ENCODE data around the gene IL1RL1. TPM values are rescaled to one million over a fixed set of nuclear protein-coding genes. Genes with fewer than 3 reads are reported as not detected.

The IL1RL1 gene
- total RNA-seq, 4 donors from 2014 or later, result 0.98 to 6.6 (median 1.2) TPM

DNA sequence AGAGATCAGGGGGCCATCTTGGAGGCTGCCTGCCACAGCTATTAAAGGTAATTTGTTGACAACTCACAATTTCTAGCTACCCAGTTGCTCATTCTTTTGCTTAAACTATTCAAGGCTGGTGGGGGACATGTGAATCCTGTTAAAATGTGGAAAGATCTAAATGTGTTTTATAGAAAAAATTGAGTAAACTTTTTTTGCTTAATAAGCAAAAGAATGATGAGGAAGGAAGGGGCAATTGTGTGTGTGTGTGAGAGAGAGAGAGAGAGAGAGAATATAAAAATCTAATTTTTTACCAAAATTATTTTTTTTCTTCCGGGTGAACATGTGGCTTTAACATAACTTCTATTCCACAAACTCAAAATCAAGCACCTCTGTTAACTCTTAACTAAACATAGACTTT lies 5.2 kb upstream of the IL1RL1 start:
- TF ChIP-seq EP300 (IDR thresholded peaks at IDR 0.05) (no peak), POLR2A (IDR thresholded peaks at IDR 0.05) (no peak), POLR2AphosphoS5 (IDR thresholded peaks at IDR 0.05) (no peak)
- TF ChIP-seq, protein P1, sequence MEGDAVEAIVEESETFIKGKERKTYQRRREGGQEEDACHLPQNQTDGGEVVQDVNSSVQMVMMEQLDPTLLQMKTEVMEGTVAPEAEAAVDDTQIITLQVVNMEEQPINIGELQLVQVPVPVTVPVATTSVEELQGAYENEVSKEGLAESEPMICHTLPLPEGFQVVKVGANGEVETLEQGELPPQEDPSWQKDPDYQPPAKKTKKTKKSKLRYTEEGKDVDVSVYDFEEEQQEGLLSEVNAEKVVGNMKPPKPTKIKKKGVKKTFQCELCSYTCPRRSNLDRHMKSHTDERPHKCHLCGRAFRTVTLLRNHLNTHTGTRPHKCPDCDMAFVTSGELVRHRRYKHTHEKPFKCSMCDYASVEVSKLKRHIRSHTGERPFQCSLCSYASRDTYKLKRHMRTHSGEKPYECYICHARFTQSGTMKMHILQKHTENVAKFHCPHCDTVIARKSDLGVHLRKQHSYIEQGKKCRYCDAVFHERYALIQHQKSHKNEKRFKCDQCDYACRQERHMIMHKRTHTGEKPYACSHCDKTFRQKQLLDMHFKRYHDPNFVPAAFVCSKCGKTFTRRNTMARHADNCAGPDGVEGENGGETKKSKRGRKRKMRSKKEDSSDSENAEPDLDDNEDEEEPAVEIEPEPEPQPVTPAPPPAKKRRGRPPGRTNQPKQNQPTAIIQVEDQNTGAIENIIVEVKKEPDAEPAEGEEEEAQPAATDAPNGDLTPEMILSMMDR (IDR thresholded peaks at IDR 0.05), result no peak
- Histone ChIP-seq H3K36me3 (no peaks in the 10 kb centered on the region), H3K27me3 (peaks cover 10% of the 10 kb centered on the region), H3K4me1 (no peaks in the 10 kb centered on the region), H3K9me3 (no peaks in the 10 kb centered on the region), H3K27ac (no peak overlapping the region), H3K4me3 (no peak overlapping the region)
- WGBS, result 75% methylated on average over 1 of the region's 1 CpG
- no peak for DNase-seq (ENCODE audit: low spot score in 2 of 2)

DNA sequence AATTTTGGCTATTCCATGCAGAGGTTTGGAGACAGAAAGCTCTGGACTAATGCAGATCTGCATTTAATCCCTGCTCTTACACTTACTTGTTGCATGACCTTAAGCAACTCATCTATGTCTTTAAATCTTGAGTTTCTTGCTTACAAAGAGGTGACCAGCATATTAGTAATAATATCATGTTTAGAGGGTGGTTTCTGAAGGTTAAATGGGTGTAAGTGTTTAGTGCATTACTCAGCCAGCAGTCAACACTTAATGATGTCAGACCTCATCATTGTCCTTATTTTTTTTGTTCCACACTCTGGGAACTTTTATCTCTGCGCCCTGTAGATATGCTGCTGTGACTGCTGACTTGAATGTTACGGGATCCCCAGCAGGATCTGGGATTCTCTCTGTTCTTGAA lies 1.7 kb downstream of the IL1RL1 start:
- Histone ChIP-seq H3K9me3 (no peaks in the 10 kb centered on the region), H3K4me1 (no peaks in the 10 kb centered on the region), H3K36me3 (no peaks in the 10 kb centered on the region), H3K27me3 (peaks cover 7% of the 10 kb centered on the region), H3K4me3 (peak overlapping the region; percentile 9), H3K27ac (peak overlapping the region; percentile 5)
- no peak for TF ChIP-seq POLR2A (IDR thresholded peaks at IDR 0.05)
- TF ChIP-seq, protein P1 (IDR thresholded peaks at IDR 0.05), result no peak
- TF ChIP-seq POLR2AphosphoS5 (IDR thresholded peaks at IDR 0.05), result no peak
- TF ChIP-seq EP300 (IDR thresholded peaks at IDR 0.05), result no peak
- 97% methylated on average over 2 of the region's 2 CpGs for WGBS
- DNase-seq (ENCODE audit: low spot score in 2 of 2), result no peak

DNA sequence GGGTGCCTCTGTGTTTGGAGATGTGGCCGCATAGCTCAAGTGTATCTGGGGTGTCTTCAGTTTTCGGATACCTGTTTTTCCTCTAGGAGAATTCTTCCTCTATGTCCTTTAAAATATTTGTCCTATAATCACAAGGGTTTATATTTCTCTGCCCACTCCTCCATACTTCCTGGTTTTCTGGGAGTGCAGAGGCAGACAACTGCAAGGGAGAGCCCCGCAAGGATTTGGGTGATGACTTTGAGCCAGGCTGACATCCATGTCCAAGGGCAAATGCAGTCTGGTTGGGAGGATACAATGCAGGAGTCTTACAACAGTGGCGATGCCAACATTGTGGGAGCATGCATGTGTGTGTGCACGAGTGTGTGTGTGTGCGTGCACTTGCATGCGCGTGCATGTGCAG lies 2.1 kb downstream of the IL1RL1 start:
- Histone ChIP-seq H3K27me3 (peaks cover 6% of the 10 kb centered on the region), H3K4me3 (peak overlapping the region; percentile 9), H3K27ac (no peak overlapping the region), H3K4me1 (no peaks in the 10 kb centered on the region), H3K9me3 (no peaks in the 10 kb centered on the region), H3K36me3 (no peaks in the 10 kb centered on the region)
- no peak for TF ChIP-seq POLR2AphosphoS5 (IDR thresholded peaks at IDR 0.05)
- WGBS, result 90% methylated on average over 8 of the region's 8 CpGs
- no peak for DNase-seq (ENCODE audit: low spot score in 2 of 2)

DNA sequence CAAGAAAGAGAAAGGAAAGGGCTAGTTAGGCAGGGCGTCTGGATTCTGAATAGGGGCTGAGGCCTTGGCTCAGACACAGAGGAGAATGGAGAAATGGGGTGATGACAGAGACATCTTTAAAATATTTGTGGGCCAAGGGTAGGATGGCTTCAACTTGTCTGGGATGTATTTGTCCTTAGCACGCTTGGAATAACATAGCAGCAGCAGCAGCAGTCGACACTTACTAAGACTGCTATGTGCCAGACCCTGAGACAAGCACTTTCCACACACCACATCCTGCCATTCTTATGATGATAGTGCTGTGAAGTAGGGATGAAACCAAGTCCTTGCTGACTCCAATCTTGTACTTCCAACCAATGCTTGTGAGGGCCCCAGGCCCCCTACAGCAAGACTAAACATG lies 2.6 kb downstream of the IL1RL1 start:
- 74% methylated on average over 3 of the region's 3 CpGs for WGBS
- Histone ChIP-seq H3K36me3 (no peaks in the 10 kb centered on the region), H3K4me3 (no peak overlapping the region), H3K4me1 (no peaks in the 10 kb centered on the region), H3K27me3 (peaks cover under 1% of the 10 kb centered on the region), H3K27ac (no peak overlapping the region), H3K9me3 (no peaks in the 10 kb centered on the region)
- DNase-seq (ENCODE audit: low spot score in 2 of 2), result no peak
- TF ChIP-seq, protein P1 (IDR thresholded peaks at IDR 0.05), result no peak
- no peak for TF ChIP-seq EP300 (IDR thresholded peaks at IDR 0.05)
- no peak for TF ChIP-seq POLR2AphosphoS5 (IDR thresholded peaks at IDR 0.05)
- no peak for TF ChIP-seq POLR2A (IDR thresholded peaks at IDR 0.05)

DNA sequence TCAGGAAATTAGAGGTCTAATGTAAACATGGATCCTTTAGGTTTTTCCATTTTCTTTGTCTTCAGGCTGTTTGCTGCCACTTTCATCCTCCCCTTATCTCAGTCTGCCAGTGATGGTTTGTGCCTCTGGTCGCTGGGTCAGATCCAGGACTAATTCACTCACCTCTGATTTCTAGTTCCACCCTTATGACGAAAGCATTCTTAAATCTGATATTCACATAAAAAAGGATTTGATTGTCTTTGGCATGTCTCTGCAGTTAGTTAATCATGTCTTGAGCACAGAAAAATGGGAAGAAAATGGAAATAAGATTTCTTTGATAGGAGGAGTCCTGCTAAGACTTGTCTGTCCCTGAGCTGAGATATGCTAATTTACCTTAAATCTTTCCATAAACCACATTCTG lies 4.6 kb downstream of the IL1RL1 start:
- Histone ChIP-seq H3K4me3 (no peak overlapping the region), H3K9me3 (no peaks in the 10 kb centered on the region), H3K36me3 (no peaks in the 10 kb centered on the region), H3K27me3 (no peaks in the 10 kb centered on the region), H3K27ac (no peak overlapping the region), H3K4me1 (no peaks in the 10 kb centered on the region)
- no peak for DNase-seq (ENCODE audit: low spot score in 2 of 2)
- WGBS, result 43% methylated on average over 2 of the region's 2 CpGs
- TF ChIP-seq, protein P1 (IDR thresholded peaks at IDR 0.05), result no peak
- TF ChIP-seq POLR2AphosphoS5 (IDR thresholded peaks at IDR 0.05) (no peak), EP300 (IDR thresholded peaks at IDR 0.05) (no peak), POLR2A (IDR thresholded peaks at IDR 0.05) (no peak)

DNA sequence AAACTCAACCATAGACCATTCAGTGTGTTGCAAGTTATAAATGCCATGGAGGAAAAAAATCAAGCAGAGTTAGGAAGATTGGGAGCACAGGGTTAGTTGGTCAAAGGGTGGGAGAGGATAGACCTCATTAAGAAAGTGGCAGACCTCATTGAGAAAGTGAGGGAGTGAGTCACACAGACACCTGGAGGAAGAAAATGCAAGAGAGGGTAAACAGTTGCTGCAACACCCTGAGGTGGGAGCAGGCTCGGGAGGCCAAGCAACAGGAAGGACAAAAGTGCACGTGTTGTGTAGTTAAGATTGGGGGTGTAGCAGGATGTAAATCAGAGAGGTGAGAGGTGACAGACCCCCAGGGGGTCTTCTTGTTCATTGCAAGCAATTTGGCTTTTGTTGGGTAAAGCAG lies 6.4 kb downstream of the IL1RL1 start:
- no peak for DNase-seq (ENCODE audit: low spot score in 2 of 2)
- Histone ChIP-seq H3K4me3 (no peak overlapping the region), H3K36me3 (no peaks in the 10 kb centered on the region), H3K9me3 (no peaks in the 10 kb centered on the region), H3K27ac (no peak overlapping the region), H3K4me1 (no peaks in the 10 kb centered on the region), H3K27me3 (no peaks in the 10 kb centered on the region)
- WGBS, result 48% methylated on average over 2 of the region's 2 CpGs
- TF ChIP-seq EP300 (IDR thresholded peaks at IDR 0.05), result no peak
- no peak for TF ChIP-seq POLR2A (IDR thresholded peaks at IDR 0.05)
- TF ChIP-seq POLR2AphosphoS5 (IDR thresholded peaks at IDR 0.05), result no peak
- TF ChIP-seq, protein P1 (IDR thresholded peaks at IDR 0.05), result no peak

Data from suprapubic skin (tissue), 4 donors.